ENCODE results near the gene RABEP1.

The RABEP1 gene

GRCh38 chr17:5416901-5417300 is 134.8 kb downstream of the RABEP1 start:
- H3K27me3 ChIP-seq: no peaks in the 10 kb centered on the region
- DNase-seq: no peak
- no peak overlapping the region for H3K4me3 ChIP-seq
- H3K27ac ChIP-seq: no peak overlapping the region
- TF ChIP-seq CTCF (IDR thresholded peaks at IDR 0.05): no peak
- H3K4me1 ChIP-seq: peaks cover 0 to 49% (median 37%) of the 10 kb centered on the region in 4 donors
- intact Hi-C loops (cut with DNase I; ENCODE audit: low total_unique reads): no loop called here
- H3K9me3 ChIP-seq: no peaks in the 10 kb centered on the region
- H3K36me3 ChIP-seq: peaks cover 10 to 59% (median 36%) of the 10 kb centered on the region in 3 donors

- intact Hi-C loops (cut with DNase I; ENCODE audit: low total_unique reads): no loop called here
- H3K9me3 ChIP-seq: no peaks in the 10 kb centered on the region
- H3K36me3 ChIP-seq: peaks cover 17 to 60% (median 38%) of the 10 kb centered on the region in 3 donors
- peaks cover 0 to 44% (median 34%) of the 10 kb centered on the region in 4 donors for H3K4me1 ChIP-seq
- DNase-seq: peak in 1 of 2 donors; percentile 24
- no peaks in the 10 kb centered on the region for H3K27me3 ChIP-seq
- no peak for TF ChIP-seq CTCF (IDR thresholded peaks at IDR 0.05)
- peak overlapping the region; percentile 70 to 78 for H3K4me3 ChIP-seq
- peak overlapping the region; percentile 88 to 93 for H3K27ac ChIP-seq
These were observed 136.8 kb downstream of the RABEP1 start for GRCh38 chr17:5418858-5419355.

DNA sequence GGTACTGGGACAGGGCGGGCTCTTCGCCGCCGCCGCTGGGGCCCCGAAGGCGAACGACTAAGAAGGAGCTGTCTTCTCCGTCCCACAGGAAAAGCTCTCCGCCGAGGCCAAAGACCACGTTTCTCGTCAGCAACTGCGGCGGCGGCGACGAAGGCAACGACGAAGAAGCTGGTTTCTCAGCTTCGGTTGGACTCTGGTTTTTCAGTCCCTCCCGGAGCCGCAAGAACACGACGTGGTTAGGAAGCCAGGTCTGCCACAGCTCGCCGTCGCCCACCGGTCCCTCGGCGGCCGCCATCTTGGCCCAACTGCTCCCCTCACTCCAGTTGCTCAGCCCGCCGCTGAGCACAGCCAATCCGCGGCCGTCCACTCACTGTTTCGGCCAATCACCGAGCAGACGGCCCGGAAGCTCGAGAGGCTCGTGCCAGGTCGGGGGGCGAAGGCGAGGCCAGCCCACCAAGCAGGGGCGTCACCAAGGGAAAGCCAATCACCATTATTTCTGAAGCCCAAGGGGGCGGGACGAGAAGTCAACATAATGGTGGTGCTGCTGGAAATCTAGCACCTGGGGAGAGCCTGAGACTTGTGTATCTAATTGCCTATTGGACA is 137.4 kb downstream of the RABEP1 start, which contains the start of gene NUP88:
Gene NUP88 (minus strand): TSS at position 307 of the 603 bp plus-strand sequence. CDS start 12 bp downstream, at position 295.
- peaks cover 22 to 60% (median 33%) of the 10 kb centered on the region in 3 donors for H3K36me3 ChIP-seq

DNA sequence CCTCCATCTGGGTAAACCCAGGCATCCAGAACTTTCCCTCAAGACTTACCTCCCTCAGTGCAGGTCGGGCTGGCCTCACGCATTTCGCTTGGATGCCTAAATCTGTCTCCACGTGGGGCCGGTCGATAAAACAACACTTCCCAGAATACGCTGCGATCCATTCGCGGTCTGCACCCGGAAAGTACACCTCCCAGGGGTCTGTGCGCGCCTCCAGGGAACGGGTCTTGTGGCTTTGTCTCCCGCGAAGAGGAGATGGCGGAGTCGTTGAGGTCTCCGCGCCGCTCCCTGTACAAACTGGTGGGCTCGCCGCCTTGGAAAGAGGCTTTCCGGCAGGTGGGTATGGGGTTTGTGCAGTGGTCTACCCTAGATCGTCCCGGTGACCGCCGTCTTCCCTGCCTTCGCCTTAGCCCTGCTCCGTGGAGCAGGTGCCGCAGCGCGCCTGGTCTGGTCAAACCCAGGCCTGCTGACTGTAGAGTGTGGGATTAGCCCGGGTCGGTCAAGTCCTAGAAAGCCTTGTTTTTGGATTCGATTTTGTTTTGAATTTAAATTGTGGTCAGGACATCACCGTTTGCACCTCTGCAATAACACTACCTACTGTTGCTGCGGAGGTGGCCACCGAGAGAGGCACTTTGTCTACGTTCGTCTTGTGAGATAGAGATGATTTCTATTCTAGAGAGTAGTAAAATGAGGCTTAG is 138.0 kb downstream of the RABEP1 start, which contains the start of gene RPAIN:
Gene RPAIN (plus strand): TSS at position 224 of the 695 bp plus-strand sequence. CDS start 29 bp downstream, at position 253.
- intact Hi-C loops (cut with DNase I; ENCODE audit: low total_unique reads): loop anchor here (5.0 kb wide), 1 partner anchor 67 kb away; the partner anchor contains the start of genes DERL2 and MIS12
- peaks cover 29 to 60% (median 35%) of the 10 kb centered on the region in 3 donors for H3K36me3 ChIP-seq
- H3K4me1 ChIP-seq: peaks cover 0 to 37% (median 32%) of the 10 kb centered on the region in 4 donors
- no peak for TF ChIP-seq CTCF (IDR thresholded peaks at IDR 0.05)
- no peaks in the 10 kb centered on the region for H3K9me3 ChIP-seq
- DNase-seq: peak; percentile 90 to 93
- H3K27me3 ChIP-seq: no peaks in the 10 kb centered on the region
- peak within 1 kb of the TSS; percentile 88 to 93 for H3K27ac ChIP-seq
- peak within 1 kb of the TSS; percentile 70 to 78 for H3K4me3 ChIP-seq

More for the DNA sequence above, 137.4 kb downstream of the RABEP1 start, which contains the start of gene NUP88:
- Histone ChIP-seq H3K27ac (peak within 1 kb of the TSS; percentile 88 to 93), H3K9me3 (no peaks in the 10 kb centered on the region), H3K4me3 (peak within 1 kb of the TSS; percentile 70 to 78), H3K27me3 (no peaks in the 10 kb centered on the region), H3K4me1 (peaks cover 0 to 40% (median 32%) of the 10 kb centered on the region in 4 donors)
- peak; percentile 96 to 97 for DNase-seq
- TF ChIP-seq CTCF (IDR thresholded peaks at IDR 0.05): no peak
- intact Hi-C loops (cut with DNase I; ENCODE audit: low total_unique reads): no loop called here

- no peaks in the 10 kb centered on the region for H3K9me3 ChIP-seq
- TF ChIP-seq CTCF (IDR thresholded peaks at IDR 0.05): no peak
- no peaks in the 10 kb centered on the region for H3K27me3 ChIP-seq
- peaks cover 0 to 24% (median 23%) of the 10 kb centered on the region in 4 donors for H3K4me1 ChIP-seq
- H3K36me3 ChIP-seq: peaks cover 46 to 66% (median 49%) of the 10 kb centered on the region in 3 donors
- H3K27ac ChIP-seq: no peak overlapping the region
- intact Hi-C loops (cut with DNase I; ENCODE audit: low total_unique reads): loop anchor here (5.0 kb wide), 1 partner anchor 65 kb away; the partner anchor contains the start of genes DERL2 and MIS12
- H3K4me3 ChIP-seq: no peak overlapping the region
- DNase-seq: no peak
These were observed 140.4 kb downstream of the RABEP1 start for GRCh38 chr17:5422505-5422904.
